CD4-positive, alpha-beta T cell treated with Interleukin-15 for 1 hour (primary cell): ENCODE data around the gene GRIK1.

Experiments used
- DNase-seq: peaks from one replicate; pipeline ENCODE4 v3.0.0-alpha.2; 2020

The GRIK1 gene

DNA sequence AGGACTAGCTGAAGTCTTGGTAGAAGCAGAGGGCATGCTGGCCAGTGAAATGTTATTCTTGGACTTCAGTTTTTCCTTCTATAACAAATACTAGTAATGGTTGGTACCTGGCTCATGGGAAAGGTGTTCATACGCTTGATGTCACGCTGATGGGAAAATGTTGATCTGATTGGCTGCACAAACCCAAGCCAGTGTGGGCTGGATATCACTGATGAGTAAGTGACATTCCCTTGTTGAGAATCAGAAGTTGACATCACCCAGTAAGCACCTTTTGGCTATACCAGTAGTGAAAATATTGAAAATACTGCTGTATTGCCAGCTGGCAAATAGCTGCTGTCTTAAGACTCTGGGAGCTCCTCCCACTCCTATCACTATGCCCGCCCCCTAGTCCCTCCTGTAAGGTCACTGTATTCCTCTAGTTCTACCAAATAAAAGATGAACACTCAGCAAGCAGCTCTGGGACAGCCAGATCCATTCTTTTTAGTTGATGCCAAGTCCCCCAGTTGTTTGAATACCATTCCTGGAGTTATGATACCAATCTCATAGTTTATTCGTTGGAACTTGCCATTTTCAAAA is 168.2 kb downstream of the GRIK1 start:
- no peak for DNase-seq

DNA sequence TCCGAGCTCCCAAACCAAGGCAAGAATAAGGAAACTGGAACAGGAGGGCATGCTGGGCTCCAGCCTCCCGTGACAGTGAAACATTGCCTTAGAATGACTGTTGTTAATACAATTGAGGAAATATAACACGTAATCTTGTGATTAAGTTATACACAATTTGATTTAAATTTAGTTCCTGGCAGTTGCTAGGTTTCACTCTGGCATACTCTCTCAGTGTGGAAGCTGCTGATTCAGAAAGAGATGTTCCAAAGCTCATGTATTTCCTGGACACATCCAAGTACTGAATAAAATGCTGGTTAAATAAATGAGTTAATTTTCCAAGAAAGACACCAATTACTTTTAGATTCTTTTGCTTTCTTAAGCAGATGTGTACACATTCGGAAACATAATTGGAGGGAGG is 176.1 kb downstream of the GRIK1 start:
- DNase-seq, result no peak

DNA sequence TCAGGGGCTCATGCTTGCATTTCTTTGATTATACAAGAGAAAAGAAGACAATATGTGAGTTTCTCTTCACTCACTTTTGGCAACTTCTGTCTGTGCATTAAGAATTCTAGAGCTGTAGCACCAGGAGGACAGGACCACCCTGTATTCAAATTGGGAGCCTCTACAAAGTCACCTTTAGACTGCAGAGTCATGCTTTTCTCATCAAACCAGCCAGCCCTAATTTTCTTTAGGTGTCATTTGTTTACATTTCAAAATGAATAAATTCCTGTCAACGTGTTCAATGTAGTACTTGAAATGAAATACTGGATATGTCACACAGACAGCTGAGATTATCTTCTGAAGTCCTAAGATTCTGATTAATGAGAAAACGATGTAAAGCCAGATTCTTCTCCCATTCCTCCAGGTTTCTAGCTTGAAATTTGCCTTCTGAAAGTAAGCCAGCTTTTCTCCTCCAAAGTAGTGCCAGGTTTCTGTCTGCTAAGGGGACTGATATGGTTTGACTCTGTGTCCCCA is 177.2 kb downstream of the GRIK1 start:
- DNase-seq, result no peak

DNA sequence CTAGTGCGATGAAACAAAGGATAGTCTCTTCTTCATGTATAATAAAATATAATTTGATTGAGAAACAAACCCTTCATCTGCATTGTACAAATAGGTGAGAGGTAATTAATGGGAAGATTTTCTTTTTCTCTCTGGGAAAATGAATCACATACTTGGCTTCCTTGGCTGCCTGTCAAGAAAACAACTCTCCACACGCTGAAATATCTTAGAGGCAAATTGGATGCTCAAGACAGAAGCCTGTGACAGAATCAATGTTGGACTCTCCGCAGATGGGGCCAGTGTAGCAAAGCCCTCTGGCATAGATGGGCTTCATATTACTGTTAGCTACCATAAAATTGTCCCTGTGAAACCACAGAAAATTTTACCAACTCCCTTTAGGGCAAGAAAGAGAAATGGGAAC is 186.6 kb downstream of the GRIK1 start:
- DNase-seq, result no peak

DNA sequence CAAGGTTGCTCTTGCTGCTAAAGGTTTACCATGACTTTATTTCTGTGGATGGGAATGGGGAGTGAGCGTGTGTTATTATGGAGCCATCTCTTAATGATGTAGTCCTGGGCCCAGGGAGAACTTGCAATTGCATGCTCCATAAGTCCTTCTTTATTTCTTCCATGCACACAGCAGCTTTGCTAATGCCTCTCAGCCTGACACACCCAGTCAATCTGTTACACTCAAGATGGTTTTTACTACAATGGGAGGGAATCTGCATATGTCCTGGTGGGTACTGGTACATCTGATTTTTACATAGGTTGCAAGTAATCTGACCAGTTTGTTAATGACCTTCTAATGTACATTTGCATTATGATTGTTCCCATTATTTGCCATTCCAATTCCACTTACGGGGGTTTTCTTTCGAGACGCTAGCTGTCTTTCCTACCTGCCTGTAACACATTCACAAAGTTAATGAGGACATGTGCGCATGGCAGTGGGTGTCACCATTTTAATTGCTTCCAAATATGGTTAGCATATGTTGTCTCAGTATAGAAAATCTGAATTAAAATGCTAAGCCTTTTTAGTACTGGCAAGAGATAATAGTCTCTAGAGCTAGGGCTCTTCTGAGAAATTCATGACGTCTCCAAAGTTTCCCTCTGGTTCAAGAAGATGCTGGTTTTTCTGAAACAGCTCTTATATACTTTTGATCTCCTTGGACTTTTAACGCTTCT is 188.2 kb downstream of the GRIK1 start:
- no peak for DNase-seq

DNA sequence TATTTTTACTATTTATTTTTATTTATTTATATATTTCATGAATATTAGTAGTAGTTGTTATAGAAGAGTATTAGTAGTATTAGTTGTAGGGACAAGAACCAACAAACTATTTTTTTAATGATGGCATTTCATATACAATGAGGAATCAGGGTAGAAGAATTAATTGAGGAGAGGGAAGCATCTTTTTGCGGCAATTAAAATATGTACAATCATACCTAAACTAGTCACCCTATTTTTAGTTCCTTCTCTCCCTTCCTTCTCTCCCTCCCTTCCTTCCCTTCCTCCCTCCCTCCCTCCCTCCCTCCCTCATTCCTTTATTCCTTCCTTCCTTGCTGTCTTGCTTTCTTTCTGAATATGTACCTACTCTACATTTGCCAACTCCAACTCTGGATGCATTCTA is 189.8 kb downstream of the GRIK1 start:
- no peak for DNase-seq

DNA sequence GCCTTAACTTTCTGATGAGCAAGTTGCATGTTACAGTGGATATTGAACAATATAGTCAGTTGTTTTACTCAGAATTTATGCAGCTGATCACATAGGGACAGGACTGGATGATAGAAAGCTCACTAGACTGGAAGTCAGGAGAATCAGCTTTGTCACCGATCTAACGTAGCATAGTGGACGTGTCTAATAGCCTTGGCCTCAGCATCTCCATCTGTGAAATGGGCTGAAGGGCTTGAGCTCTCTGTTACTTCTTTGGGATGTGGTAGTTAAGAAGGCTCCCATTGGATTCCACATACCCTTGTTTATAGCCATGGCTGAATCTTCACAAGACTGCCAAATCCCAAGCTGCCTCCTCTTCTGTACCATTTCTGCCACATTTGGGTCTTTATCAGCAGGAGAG is 190.6 kb downstream of the GRIK1 start:
- DNase-seq, result no peak

DNA sequence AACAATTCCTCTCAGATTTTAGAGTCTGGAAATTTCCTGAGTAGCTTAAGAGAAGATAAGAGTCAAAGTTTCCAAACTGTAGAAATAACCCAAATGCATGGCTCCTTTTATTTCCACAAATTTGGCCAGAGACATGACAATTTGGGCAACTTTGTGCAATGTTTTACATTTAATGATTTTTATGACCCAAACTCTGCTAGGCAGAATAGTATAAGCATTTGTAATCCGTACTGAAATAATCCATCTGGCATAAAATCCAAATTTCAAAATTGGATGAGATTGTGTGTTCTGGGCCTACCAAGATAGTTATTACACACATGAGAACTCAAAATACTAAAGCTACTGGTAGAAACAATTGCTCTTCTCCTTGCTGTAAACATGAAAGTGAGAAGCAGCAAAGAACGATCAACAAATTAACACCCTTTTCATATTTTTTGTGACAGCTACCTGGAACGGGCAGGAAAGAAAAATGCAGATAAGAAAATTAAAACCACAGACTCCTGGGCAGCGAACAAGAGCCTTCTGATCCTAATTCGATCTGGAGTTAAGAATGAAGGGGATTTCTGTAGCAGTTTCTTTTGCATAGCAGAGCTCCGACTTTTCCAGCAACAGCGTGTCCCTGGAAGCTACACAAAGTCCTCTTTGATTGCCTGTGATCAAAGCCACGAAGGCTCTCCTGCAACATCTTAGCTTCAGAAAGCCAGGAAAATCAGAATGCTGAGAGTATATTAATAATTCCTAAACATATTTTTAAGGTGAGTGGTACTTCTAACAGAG is 191.2 kb downstream of the GRIK1 start:
- DNase-seq, result no peak

DNA sequence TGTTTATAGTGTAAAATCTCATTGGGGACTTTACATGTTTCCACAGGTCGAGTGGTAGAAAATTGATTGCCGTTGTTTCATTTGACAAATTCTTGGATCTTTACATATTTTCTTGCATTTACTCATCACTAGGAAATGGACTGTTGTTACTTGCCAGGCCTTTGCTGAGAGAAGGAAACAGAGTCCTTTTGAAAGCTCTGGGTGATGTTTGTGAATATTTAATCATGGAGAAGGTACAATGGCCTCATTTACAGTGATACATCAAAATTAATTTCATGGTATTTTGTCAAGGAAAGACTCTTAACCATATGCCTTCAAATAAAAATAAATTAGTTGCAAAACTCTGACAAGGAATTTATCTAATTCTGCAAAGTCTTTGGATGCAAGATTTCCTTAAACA is 198.0 kb downstream of the GRIK1 start:
- no peak for DNase-seq

DNA sequence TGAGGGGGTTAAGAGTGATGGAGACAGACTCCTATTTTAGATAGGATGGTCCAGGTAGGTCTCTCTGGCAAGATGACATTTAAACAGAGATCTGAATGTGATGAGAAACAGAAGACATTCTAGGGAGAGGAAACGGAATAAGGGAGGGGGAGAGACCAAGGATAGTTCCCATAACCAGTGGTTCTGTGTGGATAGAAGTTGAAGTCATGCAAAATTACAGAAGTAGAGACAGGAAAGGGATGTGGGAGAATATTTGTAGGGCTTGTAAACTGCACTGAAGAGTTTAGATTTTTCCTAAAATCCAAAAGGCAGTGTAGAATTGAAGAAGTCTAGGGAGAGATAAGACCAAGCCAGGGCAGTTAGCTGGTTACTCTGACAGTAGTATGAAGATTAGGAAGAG is 200.6 kb downstream of the GRIK1 start:
- DNase-seq, result no peak

DNA sequence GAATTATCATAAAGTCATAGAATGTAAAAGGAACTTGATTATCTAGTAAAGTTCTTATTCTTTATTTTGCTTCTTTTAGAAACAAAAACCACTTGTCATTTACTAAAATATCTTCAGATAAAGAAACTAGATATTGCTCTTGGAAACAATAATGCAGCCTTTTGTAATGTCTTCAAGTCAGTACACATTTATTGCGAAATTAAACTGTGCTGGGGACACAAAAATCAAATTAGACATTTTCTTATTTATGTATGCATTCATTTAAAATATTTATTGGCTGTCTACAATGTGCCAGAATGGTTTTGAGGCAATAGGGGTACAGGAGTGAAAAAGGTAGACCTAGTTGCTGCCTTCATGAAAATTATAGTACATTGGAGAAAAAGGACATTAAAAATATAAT is 201.1 kb downstream of the GRIK1 start:
- DNase-seq, result no peak

DNA sequence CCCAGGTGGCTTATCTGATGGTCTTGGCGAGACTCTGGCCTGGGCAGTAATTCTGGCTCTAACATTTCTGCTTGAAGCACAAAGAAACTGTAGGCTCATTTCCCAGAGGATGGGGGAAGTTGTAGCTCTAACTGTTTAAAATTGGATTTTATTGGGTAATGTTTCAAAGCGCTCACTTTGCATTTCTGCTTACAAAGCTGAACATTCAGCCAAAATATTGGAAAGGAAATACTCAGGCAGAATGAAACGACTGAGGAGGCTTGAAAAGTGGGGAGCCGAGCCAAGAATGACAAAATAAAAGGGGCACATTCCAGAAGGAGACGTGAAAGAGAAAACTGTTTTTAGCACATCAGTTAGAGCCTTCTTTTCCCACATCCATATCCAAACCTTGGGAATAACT is 202.6 kb downstream of the GRIK1 start:
- DNase-seq, result no peak

DNA sequence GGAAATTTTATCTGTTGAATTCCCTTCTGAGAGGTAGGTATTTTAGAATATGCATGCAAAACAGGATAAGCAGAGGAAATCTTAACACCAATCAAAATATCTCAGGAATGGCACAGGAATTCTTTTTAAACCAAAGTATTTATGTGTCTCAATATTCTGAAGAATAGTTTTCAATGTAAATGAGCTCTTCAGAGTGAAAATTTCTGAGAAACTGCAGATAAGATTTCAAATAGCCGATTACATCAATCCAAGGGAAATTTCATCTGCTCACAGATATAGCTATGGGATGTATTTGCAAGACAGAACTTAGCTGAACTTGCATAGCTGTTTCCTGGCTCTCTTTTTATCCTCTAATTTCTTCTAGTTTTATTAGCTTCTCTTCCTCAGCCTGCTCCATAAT is 209.5 kb downstream of the GRIK1 start:
- DNase-seq, result no peak

DNA sequence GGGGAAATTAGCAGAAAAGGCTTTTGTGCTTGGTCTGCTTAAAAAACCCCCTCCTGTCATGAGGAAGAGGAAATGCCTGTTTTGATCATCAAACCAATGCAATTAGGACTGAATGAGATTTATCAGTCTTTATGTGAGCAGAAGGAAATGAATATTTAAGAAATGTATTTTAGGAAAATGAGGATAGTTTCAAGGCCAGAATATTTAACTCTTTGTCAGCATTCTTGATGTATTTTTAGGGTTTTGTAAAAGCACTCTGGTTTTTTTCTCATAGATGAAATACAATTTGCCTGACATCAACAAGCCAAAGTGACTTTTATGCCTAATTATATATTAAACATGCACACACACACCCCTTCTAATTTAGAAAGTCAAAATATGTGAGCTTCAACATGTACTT is 213.8 kb downstream of the GRIK1 start:
- DNase-seq, result no peak

DNA sequence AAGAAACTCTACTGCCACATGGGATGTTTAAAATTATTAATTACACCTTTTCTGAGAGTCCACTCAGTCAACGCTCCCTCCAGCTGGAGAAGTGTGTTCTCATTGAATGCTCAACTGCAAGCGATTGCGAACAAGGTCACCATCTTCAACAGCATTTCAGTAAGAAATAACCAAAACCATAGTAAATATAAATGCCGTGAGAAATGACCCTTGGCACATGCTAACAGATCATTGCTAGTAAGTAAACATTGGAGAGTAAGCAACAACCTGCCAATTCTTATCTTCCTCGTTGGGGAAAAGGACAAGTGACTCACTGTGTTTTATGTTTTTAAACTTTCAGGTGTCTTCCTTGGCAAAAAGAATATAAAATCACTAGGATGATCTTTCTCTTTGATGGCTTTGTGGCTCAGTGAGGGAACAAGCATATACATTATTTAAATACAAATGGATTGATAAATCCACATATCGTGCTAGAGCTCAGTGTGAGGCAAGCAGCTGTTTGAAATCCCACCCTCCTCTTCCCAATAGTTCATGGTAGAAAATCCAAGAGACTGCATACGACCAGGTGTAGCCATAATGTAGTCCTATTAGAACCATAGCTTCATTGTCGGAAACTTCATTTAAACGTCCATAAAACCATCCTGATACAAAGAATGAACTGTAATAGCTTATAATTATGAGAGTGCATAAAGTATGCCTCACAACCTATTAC is 214.6 kb downstream of the GRIK1 start:
- no peak for DNase-seq

DNA sequence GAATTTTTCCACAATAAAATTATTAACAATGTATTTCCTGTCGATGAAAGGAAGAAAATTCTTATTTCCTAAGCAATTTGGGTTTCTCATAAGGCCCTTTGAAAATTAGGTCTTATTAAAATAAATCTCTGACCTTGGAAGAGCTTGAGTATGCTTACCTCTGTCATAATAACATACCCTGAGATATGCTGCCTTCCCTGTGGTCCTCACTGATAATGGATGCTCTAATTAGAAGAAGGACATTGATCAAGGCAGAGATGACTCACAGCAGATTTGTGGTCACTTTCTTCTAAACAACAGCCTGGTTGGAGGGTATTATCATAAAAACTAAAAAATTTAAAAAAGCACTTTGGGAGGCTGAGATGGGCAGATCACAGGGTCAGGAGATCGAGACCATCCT is 217.8 kb downstream of the GRIK1 start:
- no peak for DNase-seq

DNA sequence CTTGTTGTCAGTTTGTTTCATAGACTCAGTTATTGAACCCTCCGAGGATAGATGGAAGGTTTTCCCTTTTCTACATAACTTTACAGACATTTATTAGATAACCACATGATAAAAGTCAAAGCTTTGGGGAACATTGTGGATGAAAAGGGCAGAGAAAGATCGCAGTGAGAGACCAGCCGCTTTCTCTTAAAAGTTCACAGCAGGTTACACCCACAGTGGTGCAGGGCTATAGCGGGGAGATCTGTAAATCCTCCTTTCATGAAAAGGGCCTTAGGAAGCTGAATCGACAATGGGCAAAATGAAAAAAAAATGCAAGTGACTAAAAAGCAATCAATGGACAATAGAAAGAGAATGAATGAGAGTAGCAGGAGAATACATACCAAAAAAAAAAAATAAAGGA is 218.6 kb downstream of the GRIK1 start:
- DNase-seq, result no peak

DNA sequence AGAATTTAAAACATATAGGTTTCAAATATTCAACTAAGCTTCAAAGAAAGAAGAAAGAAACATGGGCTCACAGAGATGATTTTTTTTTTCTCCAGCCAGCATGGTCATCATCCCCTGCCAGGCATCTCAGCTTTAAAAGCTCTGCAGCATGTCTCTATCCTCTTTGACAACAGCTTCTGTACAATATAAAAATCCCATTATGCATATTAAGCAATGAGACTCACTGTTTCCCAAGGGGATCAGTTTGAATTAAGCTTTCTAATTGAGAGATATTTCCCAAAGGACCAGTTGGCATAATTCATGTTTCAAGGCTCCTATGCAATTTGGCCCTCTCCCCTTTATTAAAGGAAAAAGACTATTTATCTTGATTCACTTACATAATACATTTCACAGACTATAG is 220.3 kb downstream of the GRIK1 start:
- DNase-seq, result no peak

DNA sequence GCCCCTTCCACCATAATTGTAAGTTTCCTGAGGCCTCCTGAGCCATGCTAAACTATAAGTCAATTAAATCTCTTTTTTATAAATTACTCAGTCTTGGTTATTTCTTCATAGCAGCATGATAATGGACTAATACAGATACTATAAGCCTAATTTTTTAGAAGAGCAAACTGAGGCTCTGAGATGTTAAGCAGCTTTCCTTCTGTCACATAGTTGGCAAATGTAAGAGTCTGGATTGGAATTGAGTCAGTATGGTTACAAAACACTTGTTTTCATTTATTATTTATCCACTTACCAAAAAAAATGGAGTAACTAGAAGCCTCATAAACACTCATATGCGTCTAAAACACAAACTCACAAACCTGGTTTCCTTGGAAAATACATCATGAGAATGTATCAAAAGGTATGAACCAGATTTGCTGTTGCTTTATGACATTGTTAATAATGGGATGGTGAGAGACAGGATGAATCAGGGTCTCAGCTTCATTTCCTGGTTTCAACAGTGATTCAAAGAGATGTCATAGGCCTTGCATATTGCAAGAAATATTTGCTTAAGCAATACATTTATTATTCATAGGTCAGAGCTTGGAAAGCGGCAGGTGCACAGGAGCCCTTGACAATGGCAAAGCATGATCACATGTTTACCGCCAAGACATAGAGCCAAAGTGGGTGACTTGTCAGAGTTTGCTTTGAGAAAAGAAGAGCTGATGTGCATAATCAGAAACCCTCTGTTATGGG is 221.5 kb downstream of the GRIK1 start:
- no peak for DNase-seq

DNA sequence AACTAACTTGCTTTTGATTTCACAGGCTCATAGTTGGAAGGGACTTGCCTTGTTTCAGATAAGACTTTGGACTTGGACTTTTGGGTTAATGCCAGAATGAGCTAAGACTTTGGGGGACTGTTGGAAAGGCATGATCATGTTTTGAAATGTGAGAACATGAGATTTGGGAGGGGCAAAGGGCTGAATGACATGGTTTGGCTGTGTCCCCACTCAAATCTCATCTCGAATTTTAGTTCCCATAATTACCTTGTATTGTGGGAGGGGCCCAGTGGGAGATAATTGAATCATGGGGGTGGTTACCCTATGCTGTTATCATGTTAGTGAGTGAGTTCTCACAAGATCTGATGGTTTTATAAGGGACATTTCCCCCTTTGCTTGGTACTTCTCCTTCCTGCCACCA is 222.1 kb downstream of the GRIK1 start:
- DNase-seq, result no peak

DNA sequence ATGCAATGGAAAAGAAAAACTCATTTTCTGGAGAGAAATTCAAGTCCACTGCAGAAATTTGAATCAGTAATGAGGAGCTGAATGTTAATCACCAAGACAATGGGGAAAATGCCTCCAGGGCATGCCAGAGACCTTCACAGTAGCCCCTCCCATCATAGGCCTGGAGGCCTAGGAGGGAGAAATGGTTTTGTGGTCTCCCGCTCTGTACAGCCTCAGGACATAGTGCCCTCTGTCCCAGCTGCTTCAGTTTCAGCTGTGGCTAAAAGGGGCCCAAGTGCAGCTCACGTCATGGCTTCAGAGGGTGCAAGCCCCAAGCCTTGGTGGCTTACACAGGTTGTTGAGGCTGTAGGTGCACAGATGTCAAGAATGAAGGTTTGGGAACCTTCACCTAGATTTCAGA is 223.0 kb downstream of the GRIK1 start:
- DNase-seq, result no peak

DNA sequence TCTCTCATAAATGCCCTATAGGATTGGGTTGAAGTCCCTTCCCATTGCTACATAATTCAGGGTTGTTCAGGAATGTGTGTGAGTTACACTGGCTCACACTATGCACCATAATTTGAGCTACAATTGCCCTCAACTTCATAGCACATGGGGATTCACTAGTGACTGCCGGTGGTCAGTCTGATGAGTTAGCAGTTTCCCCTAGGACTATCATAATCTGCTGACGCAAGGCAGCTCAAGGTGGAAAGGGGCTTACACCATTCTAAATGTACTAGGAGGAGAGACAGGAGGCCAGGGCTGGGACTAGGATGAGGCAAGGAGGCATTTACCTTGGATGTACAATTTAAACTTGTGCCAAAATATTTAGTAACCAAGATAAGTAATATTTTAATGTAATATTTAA is 224.7 kb downstream of the GRIK1 start:
- DNase-seq, result no peak

DNA sequence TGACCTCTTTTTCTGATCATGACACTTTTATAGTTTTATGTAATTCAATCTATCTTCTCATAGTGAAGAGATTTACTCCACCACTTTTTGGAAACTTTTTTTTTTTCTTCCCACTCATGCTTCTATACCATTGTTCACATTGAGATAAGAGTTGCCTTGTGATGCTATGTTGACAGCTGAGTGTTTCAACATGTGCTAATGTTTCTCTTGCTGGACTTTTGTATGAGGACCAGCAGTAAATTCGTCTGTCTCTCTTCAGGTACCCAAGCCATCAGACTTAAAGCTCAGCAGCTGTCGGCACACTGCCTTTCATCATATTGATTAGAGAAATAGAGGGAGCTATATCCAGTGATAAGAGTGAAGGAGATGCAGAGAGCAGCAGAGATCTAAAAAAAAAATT is 227.0 kb downstream of the GRIK1 start:
- DNase-seq, result no peak
